HEK293 (cell line): Measurements from ENCODE around the gene ZNF322.
"Not testable (repeated sequence)": the region's sequence is repeated elsewhere in the genome, so short reads cannot be mapped to it uniquely, and the experiment has no call there.

Experiments used
- GLIS2 ChIP-seq: fragments of 450-650 bp; formaldehyde crosslinking; IDR thresholded peaks from 2 replicates; pipeline ENCODE4 v1.5.1; 2016; ENCODE audit warnings: missing biosample characterization, missing genetic modification characterization
- ZNF23 ChIP-seq: fragments of 450-650 bp; formaldehyde crosslinking; IDR thresholded peaks from 2 replicates; pipeline ENCODE4 v1.5.1; 2016; ENCODE audit warnings: missing biosample characterization, missing genetic modification characterization, borderline replicate concordance
- ZNF324 ChIP-seq: fragments of 450-650 bp; formaldehyde crosslinking; IDR thresholded peaks from 2 replicates; pipeline ENCODE4 v1.5.1; 2016; ENCODE audit warnings: missing biosample characterization, missing genetic modification characterization
- TF ChIP-seq, protein P1 (sequence below): fragments of 450-650 bp; formaldehyde crosslinking; IDR thresholded peaks from 2 replicates; pipeline ENCODE4 v1.5.1; 2016; ENCODE audit warnings: missing biosample characterization, missing genetic modification characterization
- TF ChIP-seq, protein P2 (sequence below): fragments of 450-650 bp; formaldehyde crosslinking; IDR thresholded peaks from 2 replicates; pipeline ENCODE4 v1.5.1; 2016; ENCODE audit warnings: missing biosample characterization, missing genetic modification characterization

DNA sequence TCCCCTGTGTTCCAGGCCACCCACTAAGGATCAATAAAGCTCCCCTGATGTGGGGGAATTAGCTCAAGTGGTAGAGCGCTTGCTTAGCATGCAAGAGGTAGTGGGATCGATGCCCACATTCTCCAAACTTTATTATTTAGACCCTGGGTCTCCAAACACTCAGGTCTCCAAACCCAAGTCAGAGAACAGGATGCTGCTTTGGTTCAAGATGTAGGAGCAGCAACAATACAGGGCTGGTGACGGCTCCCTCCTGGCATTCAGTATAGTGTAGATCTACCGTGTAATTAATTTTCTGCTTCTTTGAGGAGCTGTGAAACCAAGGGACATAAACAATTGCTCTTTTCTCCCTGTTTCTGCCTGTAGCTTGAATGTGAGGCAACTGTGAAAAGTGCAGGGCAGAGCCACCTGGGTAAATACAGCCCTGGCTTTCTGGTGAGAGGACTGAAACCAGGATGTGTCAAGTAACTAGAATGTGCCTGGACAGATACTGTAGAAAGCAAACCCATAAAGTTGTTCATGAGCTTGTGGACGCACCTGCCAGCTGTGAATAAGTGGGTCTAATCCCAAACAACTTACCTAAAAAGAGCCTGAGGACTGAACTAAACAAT is 23.0 kb upstream of the ZNF322 start:
- not testable (repeated sequence) for TF ChIP-seq ZNF324; GLIS2 (tag by site-specific recombination); ZNF23
- TF ChIP-seq, protein P1, sequence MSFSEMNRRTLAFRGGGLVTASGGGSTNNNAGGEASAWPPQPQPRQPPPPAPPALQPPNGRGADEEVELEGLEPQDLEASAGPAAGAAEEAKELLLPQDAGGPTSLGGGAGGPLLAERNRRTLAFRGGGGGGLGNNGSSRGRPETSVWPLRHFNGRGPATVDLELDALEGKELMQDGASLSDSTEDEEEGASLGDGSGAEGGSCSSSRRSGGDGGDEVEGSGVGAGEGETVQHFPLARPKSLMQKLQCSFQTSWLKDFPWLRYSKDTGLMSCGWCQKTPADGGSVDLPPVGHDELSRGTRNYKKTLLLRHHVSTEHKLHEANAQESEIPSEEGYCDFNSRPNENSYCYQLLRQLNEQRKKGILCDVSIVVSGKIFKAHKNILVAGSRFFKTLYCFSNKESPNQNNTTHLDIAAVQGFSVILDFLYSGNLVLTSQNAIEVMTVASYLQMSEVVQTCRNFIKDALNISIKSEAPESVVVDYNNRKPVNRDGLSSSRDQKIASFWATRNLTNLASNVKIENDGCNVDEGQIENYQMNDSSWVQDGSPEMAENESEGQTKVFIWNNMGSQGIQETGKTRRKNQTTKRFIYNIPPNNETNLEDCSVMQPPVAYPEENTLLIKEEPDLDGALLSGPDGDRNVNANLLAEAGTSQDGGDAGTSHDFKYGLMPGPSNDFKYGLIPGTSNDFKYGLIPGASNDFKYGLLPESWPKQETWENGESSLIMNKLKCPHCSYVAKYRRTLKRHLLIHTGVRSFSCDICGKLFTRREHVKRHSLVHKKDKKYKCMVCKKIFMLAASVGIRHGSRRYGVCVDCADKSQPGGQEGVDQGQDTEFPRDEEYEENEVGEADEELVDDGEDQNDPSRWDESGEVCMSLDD (tag by site-specific recombination) = not testable (repeated sequence)
- TF ChIP-seq, protein P2, sequence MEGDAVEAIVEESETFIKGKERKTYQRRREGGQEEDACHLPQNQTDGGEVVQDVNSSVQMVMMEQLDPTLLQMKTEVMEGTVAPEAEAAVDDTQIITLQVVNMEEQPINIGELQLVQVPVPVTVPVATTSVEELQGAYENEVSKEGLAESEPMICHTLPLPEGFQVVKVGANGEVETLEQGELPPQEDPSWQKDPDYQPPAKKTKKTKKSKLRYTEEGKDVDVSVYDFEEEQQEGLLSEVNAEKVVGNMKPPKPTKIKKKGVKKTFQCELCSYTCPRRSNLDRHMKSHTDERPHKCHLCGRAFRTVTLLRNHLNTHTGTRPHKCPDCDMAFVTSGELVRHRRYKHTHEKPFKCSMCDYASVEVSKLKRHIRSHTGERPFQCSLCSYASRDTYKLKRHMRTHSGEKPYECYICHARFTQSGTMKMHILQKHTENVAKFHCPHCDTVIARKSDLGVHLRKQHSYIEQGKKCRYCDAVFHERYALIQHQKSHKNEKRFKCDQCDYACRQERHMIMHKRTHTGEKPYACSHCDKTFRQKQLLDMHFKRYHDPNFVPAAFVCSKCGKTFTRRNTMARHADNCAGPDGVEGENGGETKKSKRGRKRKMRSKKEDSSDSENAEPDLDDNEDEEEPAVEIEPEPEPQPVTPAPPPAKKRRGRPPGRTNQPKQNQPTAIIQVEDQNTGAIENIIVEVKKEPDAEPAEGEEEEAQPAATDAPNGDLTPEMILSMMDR (tag by site-specific recombination) = not testable (repeated sequence)
